Posterior cingulate gyrus (tissue), 11 donors: ENCODE results near the gene FITM1.

Source experiments
- DNase-seq, 10 donors: peaks; one replicate each; pipeline versions ENCODE4 v3.0.0 to v3.0.0-alpha.2; 2020 to 2021; ENCODE audit warnings: mixed read lengths in 3 of 10
- intact Hi-C: fragments of 100-400 bp; cut with DNase I; formaldehyde crosslinking; loops from one replicate; pipeline ENCODE4 v1.15.1; 2023

The FITM1 gene

DNA sequence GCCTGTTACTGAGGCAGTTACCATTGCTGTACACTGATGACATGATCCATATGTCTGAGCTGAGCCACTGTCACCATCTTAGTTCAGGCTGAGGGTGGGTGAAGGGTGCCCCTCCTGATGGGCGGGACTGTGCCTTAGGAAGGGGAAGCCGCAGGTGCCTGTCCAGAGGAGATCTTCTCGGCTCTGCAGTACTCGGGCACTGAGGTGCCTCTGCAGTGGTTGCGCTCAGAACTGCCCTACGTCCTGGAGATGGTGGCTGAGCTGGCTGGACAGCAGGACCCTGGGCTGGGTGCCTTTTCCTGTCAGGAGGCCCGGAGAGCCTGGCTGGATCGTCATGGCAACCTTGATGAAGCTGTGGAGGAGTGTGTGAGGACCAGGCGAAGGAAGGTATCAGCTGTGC, 20.5 kb downstream of the FITM1 start:
- DNase-seq, result peak in 2 of 10 donors; percentile 28 to 45
- intact Hi-C loops, result no loop called here

DNA sequence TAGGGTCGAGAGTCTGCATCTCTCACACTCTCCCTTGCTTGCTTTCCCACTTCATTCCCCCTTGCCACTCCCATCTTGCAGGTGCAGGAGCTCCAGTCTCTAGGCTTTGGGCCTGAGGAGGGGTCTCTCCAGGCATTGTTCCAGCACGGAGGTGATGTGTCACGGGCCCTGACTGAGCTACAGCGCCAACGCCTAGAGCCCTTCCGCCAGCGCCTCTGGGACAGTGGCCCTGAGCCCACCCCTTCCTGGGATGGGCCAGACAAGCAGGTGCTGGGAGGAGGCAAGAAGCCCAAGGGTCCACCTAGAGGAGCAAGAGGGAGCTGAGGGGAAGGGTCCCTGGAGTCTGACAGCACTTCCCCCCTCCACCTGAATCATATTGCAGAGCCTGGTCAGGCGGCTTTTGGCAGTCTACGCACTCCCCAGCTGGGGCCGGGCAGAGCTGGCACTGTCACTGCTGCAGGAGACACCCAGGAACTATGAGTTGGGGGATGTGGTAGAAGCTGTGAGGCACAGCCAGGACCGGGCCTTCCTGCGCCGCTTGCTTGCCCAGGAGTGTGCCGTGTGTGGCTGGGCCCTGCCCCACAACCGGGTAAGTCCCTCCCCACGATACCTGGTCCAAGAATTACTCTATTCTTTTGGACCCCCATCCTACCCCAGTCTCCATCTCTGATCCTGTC, 21.1 kb downstream of the FITM1 start:
- intact Hi-C loops, result no loop called here
- DNase-seq, result peak in 2 of 10 donors; percentile 27 to 78

DNA sequence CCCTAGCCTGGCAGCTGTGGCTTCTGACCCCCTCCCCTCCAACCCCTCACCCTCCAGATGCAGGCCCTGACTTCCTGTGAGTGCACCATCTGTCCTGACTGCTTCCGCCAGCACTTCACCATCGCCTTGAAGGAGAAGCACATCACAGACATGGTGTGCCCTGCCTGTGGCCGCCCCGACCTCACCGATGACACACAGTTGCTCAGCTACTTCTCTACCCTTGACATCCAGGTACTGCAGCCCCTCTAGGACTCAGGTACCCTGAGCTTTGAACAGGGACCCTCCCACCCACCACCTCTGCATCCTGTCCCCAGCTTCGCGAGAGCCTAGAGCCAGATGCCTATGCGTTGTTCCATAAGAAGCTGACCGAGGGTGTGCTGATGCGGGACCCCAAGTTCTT, 24.6 kb downstream of the FITM1 start:
- peak in 2 of 10 donors; percentile 15 to 65 for DNase-seq
- intact Hi-C loops, result no loop called here

DNA sequence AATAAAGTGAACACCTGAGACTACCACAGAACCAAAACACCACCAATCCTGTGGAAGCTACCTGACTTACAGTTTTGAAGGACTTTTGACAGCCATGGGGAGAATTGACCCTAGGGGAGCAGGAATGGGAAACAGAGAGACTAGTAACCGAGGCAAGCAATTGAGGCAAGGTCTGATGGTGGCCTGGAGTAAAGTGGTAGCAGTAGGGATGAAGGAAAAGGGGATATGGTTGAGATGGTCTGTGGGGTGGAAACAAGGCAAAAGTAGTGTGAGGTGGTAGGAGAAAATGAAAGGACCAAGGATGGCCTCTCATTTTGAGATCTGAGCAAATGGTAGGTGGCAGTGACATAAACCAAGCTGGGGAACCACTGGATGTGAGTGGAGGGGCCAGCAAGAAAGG, 26.4 kb downstream of the FITM1 start:
- intact Hi-C loops, result no loop called here
- no peak for DNase-seq

DNA sequence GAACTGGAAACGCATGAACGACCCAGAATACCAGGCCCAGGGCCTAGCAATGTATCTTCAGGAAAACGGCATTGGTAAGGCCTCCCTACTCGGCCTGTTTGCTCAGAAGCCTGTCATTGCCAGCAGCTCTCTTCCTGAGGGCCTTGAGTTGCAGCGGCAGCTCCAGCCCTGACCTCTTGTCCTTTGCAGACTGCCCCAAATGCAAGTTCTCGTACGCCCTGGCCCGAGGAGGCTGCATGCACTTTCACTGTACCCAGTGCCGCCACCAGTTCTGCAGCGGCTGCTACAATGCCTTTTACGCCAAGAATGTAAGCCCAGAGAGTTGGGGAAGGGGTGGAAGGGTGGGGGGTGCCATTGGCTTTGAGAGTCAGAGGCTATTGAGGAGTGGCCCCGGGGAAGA, 26.9 kb downstream of the FITM1 start:
- peak in 3 of 10 donors; percentile 52 to 53 (median 53) for DNase-seq
- intact Hi-C loops, result no loop called here

DNA sequence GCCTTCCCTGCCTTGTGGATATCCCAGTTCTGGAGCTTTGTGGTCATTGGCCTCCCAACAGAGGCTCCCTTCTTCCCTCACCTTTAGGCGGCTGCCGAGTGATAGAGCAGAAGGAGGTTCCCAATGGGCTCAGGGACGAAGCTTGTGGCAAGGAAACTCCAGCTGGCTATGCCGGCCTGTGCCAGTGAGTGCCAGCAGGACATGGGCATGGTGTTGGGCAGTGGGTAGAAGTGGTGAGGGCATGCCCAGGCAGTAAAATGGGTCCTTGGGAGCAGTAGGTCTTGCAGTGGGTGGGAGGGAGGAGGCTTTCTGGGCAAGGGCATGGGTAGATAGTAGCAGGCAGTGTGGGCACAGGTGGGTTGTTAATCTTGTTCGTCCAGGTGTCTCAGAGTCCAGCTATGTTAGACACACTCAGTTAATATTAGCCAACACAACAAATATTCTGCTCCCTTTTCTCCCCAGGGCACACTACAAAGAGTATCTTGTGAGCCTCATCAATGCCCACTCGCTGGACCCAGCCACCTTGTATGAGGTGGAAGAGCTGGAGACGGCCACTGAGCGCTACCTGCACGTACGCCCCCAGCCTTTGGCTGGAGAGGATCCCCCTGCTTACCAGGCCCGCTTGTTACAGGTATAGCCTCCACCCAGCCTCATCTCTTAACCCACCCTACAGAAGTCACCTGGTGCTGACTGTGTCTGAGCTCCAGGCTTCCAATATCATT, 29.5 kb downstream of the FITM1 start:
- DNase-seq, result peak in 3 of 10 donors; percentile 25 to 63 (median 49)
- intact Hi-C loops, result loop anchor here (2.0 kb wide), 2 partner anchors 13 to 29 kb away; partner anchors contain the start of genes IPO4, PSME2 and RNF31

DNA sequence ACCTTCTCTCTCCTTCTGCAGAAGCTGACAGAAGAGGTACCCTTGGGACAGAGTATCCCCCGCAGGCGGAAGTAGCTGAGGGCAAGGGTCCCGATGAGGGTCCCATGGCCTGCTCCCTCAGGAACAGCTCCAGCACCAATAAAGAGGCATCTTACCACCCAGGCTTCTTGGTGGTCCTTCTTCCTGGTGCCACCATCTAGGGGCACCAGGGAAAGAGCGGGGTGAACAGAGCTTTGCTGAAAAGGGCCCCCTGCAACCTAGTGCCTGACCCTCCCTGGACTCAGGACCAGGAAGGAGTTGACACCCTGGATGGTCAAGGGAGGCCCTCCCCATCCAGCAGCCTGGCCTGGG, 30.0 kb downstream of the FITM1 start:
- intact Hi-C loops, result loop anchor here (2.0 kb wide), 2 partner anchors 14 to 28 kb away; partner anchors contain the start of genes IPO4, PSME2 and RNF31
- DNase-seq, result peak in 3 of 10 donors; percentile 43 to 62 (median 61)

DNA sequence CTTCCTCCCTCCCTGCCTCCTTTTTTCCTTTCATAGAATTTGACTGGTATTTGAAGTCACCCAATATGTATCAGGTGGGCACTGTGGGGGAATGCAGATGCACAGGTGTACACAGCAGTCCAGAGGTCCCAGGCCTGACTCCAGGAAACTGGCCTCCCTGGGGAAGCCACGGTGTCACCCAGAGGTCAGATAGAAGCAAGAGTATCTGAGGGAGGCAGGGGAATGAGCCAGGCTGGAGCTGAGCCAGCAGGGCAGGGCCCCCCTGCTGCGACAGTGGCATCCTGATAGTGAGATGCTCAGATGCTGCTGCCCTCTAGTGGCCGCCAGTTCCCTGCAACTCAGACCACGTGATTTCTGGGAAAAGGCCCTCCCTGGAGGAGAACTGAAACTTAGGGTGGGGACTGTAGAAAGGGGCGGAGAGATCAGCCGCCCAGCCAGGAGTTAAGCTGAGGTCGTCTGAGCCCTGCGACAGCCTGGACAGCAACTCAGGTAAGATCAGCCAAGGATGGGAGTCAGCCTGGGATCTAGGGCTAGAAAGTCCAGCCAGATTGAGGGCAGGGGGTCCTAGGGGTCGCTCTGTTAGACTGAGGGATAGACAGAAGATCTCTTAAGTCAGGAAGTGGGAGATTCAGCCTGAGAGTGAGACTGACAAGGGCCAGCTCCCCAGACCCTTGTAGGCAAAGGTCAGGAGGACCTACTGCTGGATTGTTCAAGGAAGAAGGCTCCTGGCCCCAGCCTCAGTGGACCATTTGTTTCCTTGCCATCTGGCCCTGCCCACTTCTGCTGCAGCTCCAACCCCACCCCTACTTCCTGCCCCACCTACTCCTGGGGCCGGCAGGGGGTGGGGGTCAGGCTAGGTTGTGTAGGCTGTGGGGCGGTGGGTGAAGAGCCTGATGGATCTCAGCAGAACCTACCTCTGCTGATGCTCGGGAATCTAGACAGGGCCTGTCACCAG, 30.7 kb downstream of the FITM1 start, which contains the start of gene IRF9:
IRF9 (plus strand) TSS at position 416 of the 955 bp plus-strand sequence. CDS start 880 bp downstream, outside the sequence.
- DNase-seq, result peak; percentile 92 to 99 (median 97)
- intact Hi-C loops, result loop anchor here (1.0 to 2.0 kb wide), 3 partner anchors 14 to 47 kb away; partner anchors contain the start of genes DCAF11, IPO4, NRL and PSME2

DNA sequence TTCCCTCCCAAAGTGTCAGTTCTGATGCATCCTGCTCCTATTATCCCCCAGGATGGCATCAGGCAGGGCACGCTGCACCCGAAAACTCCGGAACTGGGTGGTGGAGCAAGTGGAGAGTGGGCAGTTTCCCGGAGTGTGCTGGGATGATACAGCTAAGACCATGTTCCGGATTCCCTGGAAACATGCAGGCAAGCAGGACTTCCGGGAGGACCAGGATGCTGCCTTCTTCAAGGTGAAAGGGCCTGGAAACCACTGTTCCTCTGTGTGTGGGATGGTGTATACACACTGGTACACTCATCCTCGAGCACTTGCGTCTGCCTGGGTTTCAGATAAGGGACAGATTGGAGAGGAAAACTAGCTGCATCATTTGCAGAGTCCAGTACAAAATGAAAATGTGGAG, 31.6 kb downstream of the FITM1 start:
- intact Hi-C loops, result no loop called here
- peak in 5 of 10 donors; percentile 17 to 70 (median 31) for DNase-seq

DNA sequence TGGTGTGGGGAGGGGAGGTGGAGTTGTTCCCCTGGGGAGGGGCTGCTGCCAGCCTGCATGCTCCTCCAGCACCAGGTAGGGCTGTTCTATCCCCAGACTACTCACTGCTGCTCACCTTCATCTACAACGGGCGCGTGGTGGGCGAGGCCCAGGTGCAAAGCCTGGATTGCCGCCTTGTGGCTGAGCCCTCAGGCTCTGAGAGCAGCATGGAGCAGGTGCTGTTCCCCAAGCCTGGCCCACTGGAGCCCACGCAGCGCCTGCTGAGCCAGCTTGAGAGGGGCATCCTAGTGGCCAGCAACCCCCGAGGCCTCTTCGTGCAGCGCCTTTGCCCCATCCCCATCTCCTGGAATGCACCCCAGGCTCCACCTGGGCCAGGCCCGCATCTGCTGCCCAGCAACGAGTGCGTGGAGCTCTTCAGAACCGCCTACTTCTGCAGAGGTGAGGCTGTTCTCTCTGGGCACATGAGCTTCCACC, 34.1 kb downstream of the FITM1 start:
- intact Hi-C loops, result no loop called here
- peak in 3 of 10 donors; percentile 57 to 78 (median 68) for DNase-seq

DNA sequence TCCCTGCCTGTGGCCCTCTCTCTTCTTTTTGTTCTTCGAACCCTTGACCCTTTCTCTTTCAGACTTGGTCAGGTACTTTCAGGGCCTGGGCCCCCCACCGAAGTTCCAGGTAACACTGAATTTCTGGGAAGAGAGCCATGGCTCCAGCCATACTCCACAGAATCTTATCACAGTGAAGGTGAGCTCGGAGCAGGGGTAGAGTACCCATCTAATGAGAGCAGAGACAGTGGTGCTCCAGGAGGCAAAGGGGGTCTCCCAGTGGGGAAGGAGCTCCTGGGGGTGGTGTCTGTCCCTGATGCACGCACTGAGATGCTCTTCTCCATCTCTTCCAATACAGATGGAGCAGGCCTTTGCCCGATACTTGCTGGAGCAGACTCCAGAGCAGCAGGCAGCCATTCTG, 35.3 kb downstream of the FITM1 start:
- intact Hi-C loops, result no loop called here

DNA sequence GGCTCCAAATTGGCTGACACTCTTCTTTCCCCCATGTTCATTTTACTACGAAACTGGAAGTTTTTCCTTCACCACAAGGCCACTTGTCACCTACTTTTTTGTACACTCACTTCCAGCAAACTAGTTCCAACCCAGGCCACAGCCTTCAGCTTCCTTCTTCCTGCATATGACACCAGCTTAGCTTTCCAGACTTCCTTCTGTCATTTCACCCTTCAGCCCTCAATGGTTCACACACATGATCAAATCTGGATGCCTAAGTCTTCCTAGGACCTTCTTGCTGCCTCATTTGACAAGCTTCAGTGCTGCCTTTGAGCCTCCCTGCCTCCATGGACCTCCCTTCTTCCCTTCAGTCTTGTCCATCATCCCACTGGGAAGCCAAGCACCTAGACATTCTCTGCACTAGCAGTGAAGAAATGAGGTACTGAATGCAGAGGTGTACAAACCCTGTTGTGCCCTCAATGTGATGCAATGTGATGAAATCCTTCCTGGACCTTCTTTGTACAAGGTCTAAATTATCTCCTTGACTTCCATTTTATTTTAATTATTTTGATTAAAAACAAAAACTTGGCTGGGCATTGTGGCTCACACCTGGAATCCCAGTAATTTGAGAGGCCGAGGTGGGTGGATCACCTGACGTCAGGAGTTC, 37.1 kb downstream of the FITM1 start:
- intact Hi-C loops, result no loop called here
- DNase-seq, result peak in 1 of 10 donors; percentile 12

More for the DNA sequence above, 35.3 kb downstream of the FITM1 start:
- peak in 2 of 10 donors; percentile 15 to 16 for DNase-seq

DNA sequence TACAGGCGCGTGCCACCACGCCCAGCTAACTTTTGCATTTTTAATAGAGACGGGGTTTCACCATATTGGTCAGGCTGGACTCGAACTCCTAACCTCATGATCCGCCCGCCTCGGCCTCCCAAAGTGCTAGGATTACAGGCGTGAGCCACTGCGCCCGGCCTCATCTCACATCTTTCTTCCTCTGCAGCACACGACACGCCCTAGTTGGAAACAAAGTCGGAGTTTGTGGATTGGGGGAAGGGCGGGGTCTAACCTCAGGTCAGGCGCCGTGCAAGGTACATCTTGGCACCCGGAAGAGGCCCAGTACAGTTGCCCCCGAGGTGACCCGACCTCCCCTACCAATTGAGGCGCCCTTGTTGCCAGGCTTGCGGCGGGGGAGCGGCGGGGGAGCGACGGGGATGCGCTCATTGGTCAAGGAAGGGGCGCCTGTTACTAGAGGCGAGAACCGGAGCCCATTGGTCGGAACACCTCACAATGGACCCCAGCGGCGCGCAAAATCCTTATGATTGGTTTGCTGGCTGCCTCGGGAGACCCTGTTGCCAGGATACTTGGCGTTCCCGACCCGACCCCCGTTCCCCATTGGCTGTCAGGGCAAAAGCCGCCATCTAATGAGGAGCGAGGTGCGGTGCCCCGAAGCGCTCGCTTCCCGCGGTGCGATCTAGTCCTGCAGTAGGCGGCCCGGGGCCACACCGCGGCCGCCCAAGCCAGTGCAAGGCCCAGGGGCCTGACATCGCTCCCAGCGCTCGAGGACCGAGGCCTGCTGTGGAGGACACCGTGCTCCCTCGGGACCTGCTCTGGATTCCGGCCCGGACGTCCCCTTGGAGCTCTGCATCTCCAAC, 41.2 kb downstream of the FITM1 start, which contains the start of gene REC8:
REC8 (plus strand) TSS at position 659 of the 839 bp plus-strand sequence. CDS start 473 bp downstream, outside the sequence.
- peak; percentile 80 to 99 (median 94) for DNase-seq
- intact Hi-C loops, result no loop called here

DNA sequence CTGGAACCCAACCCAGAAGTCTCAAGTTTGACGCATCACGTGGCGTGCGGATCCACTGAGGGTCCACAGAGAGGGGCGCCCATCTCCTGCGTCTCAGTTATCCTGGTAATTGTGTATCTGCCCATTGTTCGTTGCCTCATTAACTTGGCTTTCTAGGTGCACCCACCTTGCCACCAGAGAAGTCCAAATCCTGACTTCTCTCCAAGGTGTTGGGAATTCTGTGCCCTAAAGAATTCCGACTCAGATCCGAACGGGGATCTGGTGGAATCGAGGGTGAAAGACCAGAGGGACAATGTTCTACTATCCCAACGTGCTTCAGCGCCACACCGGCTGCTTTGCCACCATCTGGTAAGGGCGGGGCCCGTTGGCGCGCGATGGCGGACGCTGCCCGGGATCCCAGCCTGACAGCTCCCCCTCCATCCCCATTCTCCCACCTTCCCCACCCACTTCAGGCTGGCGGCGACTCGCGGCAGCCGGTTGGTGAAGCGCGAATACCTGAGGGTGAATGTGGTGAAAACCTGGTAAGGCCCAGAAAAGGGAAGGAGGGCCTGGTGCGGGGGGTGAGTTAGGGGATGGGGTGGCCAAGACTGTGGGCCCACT, 41.9 kb downstream of the FITM1 start:
- DNase-seq, result peak in 5 of 10 donors; percentile 18 to 86 (median 76)
- intact Hi-C loops, result no loop called here

DNA sequence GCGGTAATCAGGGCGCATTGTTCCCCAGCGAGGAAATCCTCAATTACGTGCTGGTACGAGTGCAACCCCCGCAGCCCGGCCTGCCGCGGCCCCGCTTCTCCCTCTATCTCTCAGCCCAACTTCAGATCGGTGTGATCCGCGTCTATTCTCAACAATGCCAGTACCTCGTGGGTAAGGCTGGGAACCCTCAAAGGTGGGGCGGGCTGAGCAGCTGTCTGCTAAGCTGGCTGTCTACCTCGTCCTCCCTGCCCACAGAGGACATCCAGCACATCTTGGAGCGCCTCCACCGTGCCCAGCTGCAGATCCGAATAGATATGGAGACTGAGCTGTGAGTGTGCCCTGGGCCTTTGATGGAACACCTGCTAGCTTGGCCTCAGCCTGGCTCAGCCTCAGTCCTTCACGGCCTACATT, 42.4 kb downstream of the FITM1 start:
- intact Hi-C loops, result no loop called here
- DNase-seq, result peak in 7 of 10 donors; percentile 19 to 90 (median 55)

DNA sequence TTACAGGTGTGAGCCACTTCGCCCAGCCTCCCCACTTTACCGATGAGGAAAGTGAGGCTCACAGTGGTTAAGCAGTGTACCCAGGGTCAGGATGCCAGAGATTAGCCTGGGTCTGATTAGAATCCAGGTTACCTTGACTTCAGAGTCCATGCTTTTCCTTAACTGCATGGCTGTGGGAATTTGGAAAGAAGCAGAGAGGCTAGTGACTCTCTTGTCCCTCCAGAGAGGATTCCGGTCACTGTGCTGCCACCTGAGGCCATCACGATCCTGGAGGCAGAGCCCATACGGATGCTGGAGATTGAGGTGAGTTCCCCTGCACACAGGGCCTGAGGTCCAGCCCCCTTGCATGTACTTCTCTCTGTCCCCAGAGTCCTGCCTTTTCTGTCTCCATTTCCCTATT, 46.1 kb downstream of the FITM1 start:
- intact Hi-C loops, result no loop called here
- peak in 1 of 10 donors; percentile 5 for DNase-seq

DNA sequence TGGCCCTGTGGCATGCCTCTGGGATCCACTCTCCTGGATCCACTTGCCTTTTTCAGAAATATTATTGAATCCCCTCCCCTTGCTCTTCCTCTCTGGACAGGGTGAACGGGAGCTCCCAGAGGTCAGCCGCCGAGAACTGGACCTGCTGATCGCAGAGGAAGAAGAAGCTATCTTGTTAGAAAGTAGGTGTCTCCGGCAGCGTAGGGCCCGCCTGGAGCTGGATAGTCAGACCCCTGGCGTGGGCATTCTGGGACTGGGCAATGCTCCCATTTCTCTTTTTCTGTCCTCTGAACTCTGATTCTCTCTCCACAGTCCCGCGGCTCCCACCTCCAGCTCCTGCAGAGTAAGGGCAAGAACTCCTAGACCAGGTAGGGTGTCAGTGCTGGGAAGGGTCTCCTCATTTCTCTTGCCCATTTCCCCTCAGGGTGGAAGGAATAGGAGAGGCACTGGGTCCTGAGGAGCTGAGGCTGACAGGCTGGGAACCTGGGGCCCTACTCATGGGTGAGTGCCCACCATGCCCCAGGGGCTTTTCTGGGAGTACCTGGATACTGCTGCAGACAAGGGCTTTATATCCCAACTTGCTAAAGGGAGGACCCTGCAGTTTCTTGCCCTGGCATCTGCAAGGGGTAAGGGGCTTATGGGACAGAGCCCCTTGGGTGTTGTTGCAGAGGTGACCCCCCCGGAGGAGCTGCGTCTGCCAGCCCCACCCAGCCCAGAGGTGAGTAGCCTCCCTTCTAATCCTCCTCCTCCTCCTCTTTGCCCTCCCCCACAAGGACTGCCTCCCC, 46.8 kb downstream of the FITM1 start:
- intact Hi-C loops, result no loop called here
- peak in 1 of 10 donors; percentile 39 for DNase-seq
